Pancreas (tissue), 10 donors: Measurements from ENCODE around the gene ATP1A4. TPM values are rescaled to one million over a fixed set of nuclear protein-coding genes. Genes with fewer than 3 reads are reported as not detected.

Experiments used
- ATAC-seq, 4 donors: fragments of 200-7000 bp; cut with Tn5 transposase; one replicate each; pipeline versions ENCODE4 v1.8.0 to v1.9.1; 2020; ENCODE audit warnings: mild to moderate bottlenecking in 4 of 4, moderate library complexity in 4 of 4
- DNase-seq, 6 donors: peaks; one replicate each; pipeline ENCODE4 v3.0.0-alpha.2; 2020
- FAIRE-seq: peaks from 2 replicates; lab custom pipeline; 2012; peaks lifted over from hg19 to GRCh38; lab: Jason Lieb, UNC
- H3K27ac ChIP-seq, 4 donors: fragments of 200-600 bp; sonication (generic); 1 replicate in 3 of 4; 2 replicates in 1 of 4; pipeline versions ENCODE4 v1.5.0 to v1.8.0; 2020
- H3K27me3 ChIP-seq, 4 donors: fragments of 200-600 bp; one replicate each; pipeline ENCODE4 v1.8.0; 2021
- H3K36me3 ChIP-seq, 3 donors: fragments of 200-600 bp; sonication (generic) in 1 of 3; one replicate each; pipeline versions ENCODE4 v1.5.0 to v1.8.0; 2020 to 2021
- H3K4me1 ChIP-seq, 3 donors: fragments of 200-600 bp; one replicate each; pipeline ENCODE4 v1.8.0; 2021
- H3K4me3 ChIP-seq, 4 donors: fragments of 200-600 bp; sonication (generic) in 2 of 4; one replicate each; pipeline versions ENCODE4 v1.5.0 to v1.8.0; 2020 to 2021
- H3K9me3 ChIP-seq, 4 donors: fragments of 200-600 bp; one replicate each; pipeline ENCODE4 v1.8.0; 2021
- WGBS, 2 donors: extraction: QIAGEN DNeasy Blood & Tissue Kit; methylation state at CpG; one replicate each; pipeline ENCODE4 v1.1.7; 2013; 5-methylcytosine and 5-hydroxymethylcytosine counted together
- intact Hi-C, 3 donors: fragments of 100-400 bp; cut with DNase I; formaldehyde crosslinking; loops; one replicate each; pipeline versions ENCODE4 v1.11.1 to v1.14.2; 2022
- polyA plus RNA-seq, 2 donors: library from polyadenylated mRNA; stranded (reverse); fragments of 200-250 nt; gene quantifications; one replicate each; pipeline ENCODE4 v1.2.3, GENCODE V29; 2013
- total RNA-seq, 6 donors: library from RNA; stranded (reverse); fragmentation: NEBNext Ultra II Directional in 4 of 6; extraction: Animal tissue kit (Norgen Biotek cat#: 25700) in 4 of 6; gene quantifications; one replicate each; pipeline versions ENCODE4 v1.2.1 to v1.2.4, GENCODE V29; 2021 to 2023
- TF ChIP-seq, protein P1 (sequence below), 4 donors: fragments of 200-600 bp; sonication (generic) in 3 of 4; IDR thresholded peaks; one replicate each; pipeline versions ENCODE4 v1.5.0 to v1.8.0; 2021; ENCODE audit warnings: antibody characterized with exemption in 4 of 4
- donor health status: healthy with polysubstance abuse.
- donor health status: DM: no; HTN: no; CAD: no; lungs with moderate emphysema.
- donor health status: DM: no; HTN: no; CAD: no.
- donor health status: control.
- donor health status: control.
- donor health status: Bipolar disorder and iron deficiency.
- donor health status: DM: yes; HTN: yes; CAD: no.
- donor health status: DM: no; HTN: no; CAD: no.
- donor health status: DM: no; HTN: no; CAD: no.
- donor health status: DM: yes; HTN: yes; CAD: no.

ATP1A4 gene
- total and polyA plus RNA-seq, 8 donors = not detected

DNA sequence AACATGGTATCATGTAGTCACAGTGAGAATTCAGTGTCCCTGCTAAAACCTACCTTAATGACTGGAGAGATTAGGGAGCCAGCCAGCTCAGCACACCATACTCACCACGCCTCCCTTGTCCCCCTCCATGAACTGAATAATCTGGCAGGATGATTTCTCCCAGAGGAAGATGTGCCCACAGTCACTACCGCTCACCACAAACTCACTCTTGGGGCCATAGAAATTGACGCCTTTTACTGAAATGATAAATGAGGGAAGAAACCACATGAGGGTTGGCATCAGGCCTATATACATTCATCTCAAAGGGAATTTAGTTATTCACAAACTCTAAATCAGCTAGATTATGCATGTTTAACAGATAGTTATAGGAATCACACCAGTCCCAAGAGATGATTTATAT is 71.1 kb downstream of the ATP1A4 start:
- peaks cover 2 to 80% (median 34%) of the 10 kb centered on the region in 3 donors for H3K36me3 ChIP-seq
- no peaks in the 10 kb centered on the region for H3K27me3 ChIP-seq
- no peak overlapping the region for H3K27ac ChIP-seq
- TF ChIP-seq, protein P1, sequence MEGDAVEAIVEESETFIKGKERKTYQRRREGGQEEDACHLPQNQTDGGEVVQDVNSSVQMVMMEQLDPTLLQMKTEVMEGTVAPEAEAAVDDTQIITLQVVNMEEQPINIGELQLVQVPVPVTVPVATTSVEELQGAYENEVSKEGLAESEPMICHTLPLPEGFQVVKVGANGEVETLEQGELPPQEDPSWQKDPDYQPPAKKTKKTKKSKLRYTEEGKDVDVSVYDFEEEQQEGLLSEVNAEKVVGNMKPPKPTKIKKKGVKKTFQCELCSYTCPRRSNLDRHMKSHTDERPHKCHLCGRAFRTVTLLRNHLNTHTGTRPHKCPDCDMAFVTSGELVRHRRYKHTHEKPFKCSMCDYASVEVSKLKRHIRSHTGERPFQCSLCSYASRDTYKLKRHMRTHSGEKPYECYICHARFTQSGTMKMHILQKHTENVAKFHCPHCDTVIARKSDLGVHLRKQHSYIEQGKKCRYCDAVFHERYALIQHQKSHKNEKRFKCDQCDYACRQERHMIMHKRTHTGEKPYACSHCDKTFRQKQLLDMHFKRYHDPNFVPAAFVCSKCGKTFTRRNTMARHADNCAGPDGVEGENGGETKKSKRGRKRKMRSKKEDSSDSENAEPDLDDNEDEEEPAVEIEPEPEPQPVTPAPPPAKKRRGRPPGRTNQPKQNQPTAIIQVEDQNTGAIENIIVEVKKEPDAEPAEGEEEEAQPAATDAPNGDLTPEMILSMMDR (IDR thresholded peaks at IDR 0.05) = no peak
- FAIRE-seq = no peak
- H3K4me3 ChIP-seq = no peak overlapping the region
- H3K9me3 ChIP-seq = no peaks in the 10 kb centered on the region
- WGBS, 2 donors = 88 to 90% methylated on average over 3 of the region's 3 CpGs
- no peak for ATAC-seq
- no peaks in the 10 kb centered on the region for H3K4me1 ChIP-seq
- DNase-seq = no peak
- intact Hi-C loops = no loop called here

DNA sequence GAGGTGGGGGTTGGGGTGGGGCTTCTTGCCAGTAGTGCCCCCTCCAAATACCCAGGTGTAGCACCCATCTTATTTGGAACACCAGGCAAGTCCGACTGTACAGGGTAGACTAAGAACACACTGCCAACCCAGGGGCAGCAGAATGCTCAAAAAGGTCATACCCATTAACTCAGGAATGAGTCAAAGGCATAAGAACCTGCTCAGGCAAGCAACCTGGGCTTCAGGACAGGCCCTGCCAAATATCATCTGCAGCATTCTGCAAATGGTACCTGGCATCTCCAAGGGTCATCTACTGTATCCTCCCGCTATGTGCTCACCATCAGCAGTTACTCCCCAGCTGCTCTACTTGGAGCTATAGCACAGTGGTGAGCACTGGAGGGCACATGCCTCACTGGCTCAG is 73.2 kb downstream of the ATP1A4 start:
- intact Hi-C loops = no loop called here
- FAIRE-seq = no peak
- Histone ChIP-seq H3K36me3 (peaks cover 7 to 86% (median 41%) of the 10 kb centered on the region in 3 donors), H3K27me3 (no peaks in the 10 kb centered on the region), H3K4me1 (no peaks in the 10 kb centered on the region), H3K4me3 (no peak overlapping the region), H3K9me3 (no peaks in the 10 kb centered on the region), H3K27ac (no peak overlapping the region)
- 80 to 85% methylated on average over 2 of the region's 2 CpGs for WGBS, 2 donors
- no peak for ATAC-seq
- TF ChIP-seq, protein P1 (IDR thresholded peaks at IDR 0.05) = no peak
- DNase-seq = no peak

DNA sequence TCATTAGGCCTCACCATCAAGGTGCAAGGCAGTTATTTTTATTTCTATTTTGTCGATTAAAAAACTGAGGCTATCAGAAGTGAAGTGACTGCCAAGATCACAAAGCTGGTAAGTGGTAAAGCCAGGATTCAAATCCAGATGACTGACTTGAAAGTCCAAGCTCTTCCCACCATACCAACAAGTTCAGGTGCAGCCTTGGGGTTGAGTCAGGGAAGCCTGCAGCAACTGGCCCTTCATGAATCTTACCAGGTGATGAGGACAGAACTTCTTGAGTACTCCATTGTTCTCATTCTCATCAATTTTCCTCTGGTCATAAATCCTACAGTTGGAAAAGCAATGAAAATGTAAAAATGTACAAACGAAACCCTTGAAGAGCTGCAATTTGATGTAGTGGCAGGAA is 73.9 kb downstream of the ATP1A4 start:
- no peak for ATAC-seq
- no peak overlapping the region for H3K4me3 ChIP-seq
- no peaks in the 10 kb centered on the region for H3K27me3 ChIP-seq
- FAIRE-seq = no peak
- intact Hi-C loops = no loop called here
- H3K27ac ChIP-seq = no peak overlapping the region
- no peaks in the 10 kb centered on the region for H3K4me1 ChIP-seq
- H3K9me3 ChIP-seq = no peaks in the 10 kb centered on the region
- no peak for DNase-seq
- H3K36me3 ChIP-seq = peaks cover 7 to 88% (median 42%) of the 10 kb centered on the region in 3 donors
- TF ChIP-seq, protein P1 (IDR thresholded peaks at IDR 0.05) = no peak
- 60 to 72% methylated on average over 2 of the region's 2 CpGs for WGBS, 2 donors

DNA sequence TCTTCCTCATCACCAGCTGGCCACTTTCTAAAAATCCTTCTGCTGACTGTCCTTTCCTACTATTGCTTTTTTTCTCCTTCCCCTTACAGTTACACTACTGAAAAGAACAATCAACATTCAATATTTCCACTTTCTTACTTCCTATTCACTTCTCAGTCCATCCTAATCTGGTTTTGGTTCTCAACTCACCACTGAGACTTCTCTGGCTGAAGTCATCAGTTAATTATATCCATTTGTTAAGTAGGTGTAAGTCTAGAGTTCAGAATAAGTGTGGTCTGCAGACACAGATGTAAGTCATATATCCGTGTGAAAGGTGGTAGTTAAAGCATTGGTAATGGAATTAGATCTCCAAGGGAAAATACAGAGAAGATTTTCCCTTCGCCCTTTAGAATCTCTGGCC is 75.2 kb downstream of the ATP1A4 start:
- H3K27ac ChIP-seq = no peak overlapping the region
- ATAC-seq (no peak), DNase-seq (no peak), FAIRE-seq (no peak)
- no peak overlapping the region for H3K4me3 ChIP-seq
- TF ChIP-seq, protein P1 (IDR thresholded peaks at IDR 0.05) = no peak
- no peaks in the 10 kb centered on the region for H3K27me3 ChIP-seq
- intact Hi-C loops = no loop called here
- WGBS, 2 donors = 93 to 94% methylated on average over 2 of the region's 2 CpGs
- H3K4me1 ChIP-seq = no peaks in the 10 kb centered on the region
- H3K9me3 ChIP-seq = no peaks in the 10 kb centered on the region
- peaks cover 7 to 89% (median 50%) of the 10 kb centered on the region in 3 donors for H3K36me3 ChIP-seq

DNA sequence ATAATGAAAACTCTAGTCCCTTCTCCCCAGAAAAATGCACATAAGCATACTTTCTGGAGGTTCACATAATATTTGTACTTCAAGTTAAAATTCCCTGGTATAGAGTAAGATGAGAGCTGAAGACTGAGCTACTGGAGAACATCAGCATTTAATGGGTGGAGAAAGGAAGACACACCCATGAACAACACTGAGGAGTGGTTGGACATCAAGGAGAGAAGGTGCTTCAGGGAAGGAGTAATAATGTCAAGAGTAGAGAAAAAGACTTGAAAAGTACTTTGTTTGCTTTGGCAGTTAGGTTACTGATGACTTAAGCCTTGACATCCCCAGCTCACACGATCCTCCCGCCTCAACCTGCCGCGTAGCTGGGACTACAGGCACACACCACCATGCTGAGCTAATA is 75.6 kb downstream of the ATP1A4 start:
- Histone ChIP-seq H3K27me3 (no peaks in the 10 kb centered on the region), H3K9me3 (no peaks in the 10 kb centered on the region), H3K4me3 (no peak overlapping the region), H3K27ac (no peak overlapping the region), H3K4me1 (no peaks in the 10 kb centered on the region), H3K36me3 (peaks cover 7 to 91% (median 50%) of the 10 kb centered on the region in 3 donors)
- DNase-seq (no peak), FAIRE-seq (no peak), ATAC-seq (no peak)
- WGBS, 2 donors = 83 to 86% methylated on average over 4 of the region's 4 CpGs
- TF ChIP-seq, protein P1 (IDR thresholded peaks at IDR 0.05) = no peak
- intact Hi-C loops = no loop called here
